ENCODE data around the gene SORCS2. TPM values are rescaled to one million over a fixed set of nuclear protein-coding genes. Genes with fewer than 3 reads are reported as not detected.

The SORCS2 gene
- total RNA-seq, 4 donors from 2014 or later, result 0.53 to 9.9 (median 0.90) TPM

GRCh38 chr4:7201420-7202305 is 9.3 kb downstream of the SORCS2 start:
- H3K27ac ChIP-seq, result no peak overlapping the region
- TF ChIP-seq POLR2A (IDR thresholded peaks at IDR 0.05), result no peak
- no peak for TF ChIP-seq CTCF (IDR thresholded peaks at IDR 0.05)
- H3K4me3 ChIP-seq, result no peak overlapping the region
- H3K9me3 ChIP-seq, result no peaks in the 10 kb centered on the region
- H3K36me3 ChIP-seq, result no peaks in the 10 kb centered on the region
- peaks cover 0 to 7% (median 0%) of the 10 kb centered on the region in 4 donors for H3K4me1 ChIP-seq
- no peaks in the 10 kb centered on the region for H3K27me3 ChIP-seq
- peak in 1 of 3 donors; percentile 38 for DNase-seq

DNA sequence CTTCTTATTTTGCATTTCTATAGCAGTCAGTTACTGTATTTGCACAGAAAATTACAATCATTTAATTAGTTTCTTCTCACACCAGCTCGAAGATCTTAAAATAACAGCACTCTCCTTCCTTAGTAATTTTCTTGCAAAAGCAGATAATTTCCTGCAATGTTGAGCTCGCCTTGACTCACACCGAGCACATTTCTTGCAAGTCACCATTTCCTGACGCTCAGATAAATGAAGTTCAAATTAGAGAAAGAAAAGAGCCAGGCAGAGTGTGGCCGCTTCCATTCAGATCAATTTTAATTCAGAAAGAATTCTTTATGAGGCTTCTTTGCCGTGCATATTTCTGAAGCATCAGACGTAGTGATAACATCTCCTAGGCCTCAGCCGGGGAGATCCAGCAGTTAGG is 10.1 kb downstream of the SORCS2 start:
- DNase-seq, result no peak
- H3K27ac ChIP-seq, result no peak overlapping the region
- no peaks in the 10 kb centered on the region for H3K36me3 ChIP-seq
- TF ChIP-seq CTCF (IDR thresholded peaks at IDR 0.05), result no peak
- no peak for TF ChIP-seq POLR2A (IDR thresholded peaks at IDR 0.05)
- no peaks in the 10 kb centered on the region for H3K27me3 ChIP-seq
- no peak overlapping the region for H3K4me3 ChIP-seq
- H3K4me1 ChIP-seq, result peaks cover 0 to 13% (median 0%) of the 10 kb centered on the region in 4 donors
- no peaks in the 10 kb centered on the region for H3K9me3 ChIP-seq

DNA sequence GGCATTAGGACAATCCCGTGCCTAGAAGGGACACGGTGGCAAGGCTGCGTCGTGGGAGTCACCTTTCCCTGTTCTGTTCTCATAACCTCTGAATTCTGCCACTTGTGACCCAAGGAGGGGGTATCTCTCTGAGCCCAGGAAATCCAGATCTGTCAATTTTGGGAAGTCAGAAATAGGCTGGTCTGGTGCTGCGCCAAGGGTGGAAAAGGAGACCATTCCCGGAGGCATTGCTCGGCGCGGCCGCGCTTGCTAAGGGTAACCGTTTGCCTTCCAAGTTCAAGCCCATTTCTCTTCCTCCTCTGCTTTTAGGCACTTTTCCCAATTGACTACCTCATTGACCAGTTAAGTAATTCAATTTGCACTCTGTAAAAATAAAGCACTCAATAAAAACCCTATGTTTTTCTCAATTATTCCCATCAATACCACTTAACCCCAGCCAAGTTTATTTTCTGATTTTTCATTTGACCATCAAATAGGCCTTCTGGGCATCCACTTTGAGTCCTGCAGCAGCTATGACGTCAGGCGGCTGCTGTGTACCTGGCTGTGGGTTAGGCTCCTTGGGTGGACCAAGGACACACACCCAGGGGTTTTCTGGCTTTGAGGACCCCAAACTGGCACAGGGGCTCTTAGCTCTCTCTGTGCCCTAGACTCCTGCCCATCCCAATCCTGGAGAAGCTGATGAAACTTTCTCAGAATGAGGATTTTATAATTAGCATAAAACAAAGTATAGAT is 12.5 kb downstream of the SORCS2 start:
- H3K27ac ChIP-seq, result no peak overlapping the region

DNA sequence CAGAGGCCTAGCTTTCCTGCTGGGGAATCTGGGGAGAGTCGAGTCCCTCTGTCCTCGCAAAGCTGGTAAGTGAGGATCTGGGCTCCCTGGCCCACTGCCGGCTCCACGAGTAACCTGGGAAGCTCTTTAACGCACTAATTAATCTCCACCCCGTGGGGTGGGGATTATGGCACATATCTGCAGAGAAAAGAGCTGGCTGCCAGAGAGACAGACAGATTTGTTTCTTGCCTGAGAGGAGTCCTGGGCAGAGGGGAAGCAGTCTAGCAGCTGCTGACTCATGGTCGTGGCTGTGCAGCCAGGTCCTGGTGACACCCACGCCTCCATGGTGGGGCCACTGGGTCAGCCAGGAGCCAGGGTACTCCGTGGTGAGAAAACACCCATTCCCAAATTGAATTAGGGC is 14.0 kb downstream of the SORCS2 start:
- Histone ChIP-seq H3K4me1 (peaks cover 0 to 19% (median 0%) of the 10 kb centered on the region in 4 donors), H3K9me3 (no peaks in the 10 kb centered on the region), H3K36me3 (no peaks in the 10 kb centered on the region), H3K4me3 (no peak overlapping the region), H3K27ac (peak overlapping the region in 3 of 4 donors; percentile 39 to 63 (median 42)), H3K27me3 (no peaks in the 10 kb centered on the region)
- TF ChIP-seq POLR2A (IDR thresholded peaks at IDR 0.05) (no peak), CTCF (IDR thresholded peaks at IDR 0.05) (no peak)
- no peak for DNase-seq

More for the DNA sequence above, 12.5 kb downstream of the SORCS2 start:
- Histone ChIP-seq H3K4me1 (peaks cover 0 to 19% (median 0%) of the 10 kb centered on the region in 4 donors), H3K36me3 (no peaks in the 10 kb centered on the region), H3K27me3 (no peaks in the 10 kb centered on the region), H3K4me3 (no peak overlapping the region), H3K9me3 (no peaks in the 10 kb centered on the region)
- no peak for TF ChIP-seq CTCF (IDR thresholded peaks at IDR 0.05)
- no peak for DNase-seq

- Histone ChIP-seq H3K9me3 (no peaks in the 10 kb centered on the region), H3K36me3 (no peaks in the 10 kb centered on the region), H3K4me1 (peaks cover 0 to 19% (median 0%) of the 10 kb centered on the region in 4 donors), H3K27ac (peak overlapping the region in 3 of 4 donors; percentile 39 to 63 (median 42)), H3K27me3 (no peaks in the 10 kb centered on the region), H3K4me3 (no peak overlapping the region)
- no peak for TF ChIP-seq POLR2A (IDR thresholded peaks at IDR 0.05)
- TF ChIP-seq CTCF (IDR thresholded peaks at IDR 0.05), result no peak
- peak in 2 of 3 donors; percentile 24 to 56 for DNase-seq
Observed at GRCh38 chr4:7206911-7207567, 14.7 kb downstream of the SORCS2 start.

Data from Peyer's patch (tissue), 4 donors.